ENCODE data around the gene GSPT1.
A peak's percentile ranks its signal among the peaks of the same experiment; 100 is the strongest.

The GSPT1 gene

DNA sequence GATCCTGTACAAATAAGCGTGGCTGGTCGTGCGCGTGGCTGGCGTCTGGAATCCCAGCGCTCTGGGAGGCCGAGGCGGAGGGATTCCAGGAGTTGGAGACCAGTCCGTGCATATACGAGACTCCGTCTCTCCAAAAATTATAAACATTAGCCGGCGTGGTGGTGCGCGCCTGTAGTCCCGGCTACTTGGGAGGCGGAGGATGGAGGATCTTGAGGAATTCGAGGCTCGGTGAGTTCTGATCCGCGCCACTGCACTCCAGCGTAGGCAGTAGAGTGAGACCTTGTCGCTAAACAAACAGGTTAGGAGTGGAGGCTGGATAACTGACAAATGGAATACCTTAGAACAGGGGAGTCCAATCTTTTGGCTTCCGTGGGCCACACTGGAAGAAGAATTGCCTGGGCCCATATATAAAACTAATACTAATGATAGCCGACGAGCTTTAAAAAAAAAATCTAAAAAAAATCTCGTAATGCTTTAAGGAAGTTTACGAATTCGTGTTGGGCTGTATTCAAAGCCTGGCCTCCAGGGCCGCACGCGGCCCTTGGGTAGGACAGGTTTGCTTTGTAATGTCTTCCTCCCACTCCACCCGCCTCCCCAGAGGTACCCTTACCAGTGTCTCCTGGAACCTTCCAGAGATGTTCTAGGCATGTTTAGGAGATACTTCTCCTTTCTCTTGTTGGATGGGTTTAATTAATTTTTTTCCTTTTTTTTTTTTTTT lies 63.5 kb downstream of the GSPT1 start:
- Histone ChIP-seq H3K27ac (ENCODE audit: low read depth, low read length, severe bottlenecking) (peak overlapping the region; percentile 75), H3K9me3 (ENCODE audit: control insufficient read depth, low read length) (no peaks in the 10 kb centered on the region), H3K4me3 (ENCODE audit: extremely low read depth, insufficient read depth, low read length, poor library complexity, severe bottlenecking) (peak overlapping the region; percentile 97), H3K36me3 (ENCODE audit: control insufficient read depth, insufficient read depth, low read length) (peaks cover 28% of the 10 kb centered on the region), H3K4me1 (ENCODE audit: control insufficient read depth, insufficient read depth, low read length, poor library complexity, severe bottlenecking) (peaks cover 7% of the 10 kb centered on the region)
- 62 to 66% methylated on average over 25 to 27 of the region's 33 CpGs for WGBS, 2 experiments (ENCODE audit: insufficient coverage in 2 of 2)

DNA sequence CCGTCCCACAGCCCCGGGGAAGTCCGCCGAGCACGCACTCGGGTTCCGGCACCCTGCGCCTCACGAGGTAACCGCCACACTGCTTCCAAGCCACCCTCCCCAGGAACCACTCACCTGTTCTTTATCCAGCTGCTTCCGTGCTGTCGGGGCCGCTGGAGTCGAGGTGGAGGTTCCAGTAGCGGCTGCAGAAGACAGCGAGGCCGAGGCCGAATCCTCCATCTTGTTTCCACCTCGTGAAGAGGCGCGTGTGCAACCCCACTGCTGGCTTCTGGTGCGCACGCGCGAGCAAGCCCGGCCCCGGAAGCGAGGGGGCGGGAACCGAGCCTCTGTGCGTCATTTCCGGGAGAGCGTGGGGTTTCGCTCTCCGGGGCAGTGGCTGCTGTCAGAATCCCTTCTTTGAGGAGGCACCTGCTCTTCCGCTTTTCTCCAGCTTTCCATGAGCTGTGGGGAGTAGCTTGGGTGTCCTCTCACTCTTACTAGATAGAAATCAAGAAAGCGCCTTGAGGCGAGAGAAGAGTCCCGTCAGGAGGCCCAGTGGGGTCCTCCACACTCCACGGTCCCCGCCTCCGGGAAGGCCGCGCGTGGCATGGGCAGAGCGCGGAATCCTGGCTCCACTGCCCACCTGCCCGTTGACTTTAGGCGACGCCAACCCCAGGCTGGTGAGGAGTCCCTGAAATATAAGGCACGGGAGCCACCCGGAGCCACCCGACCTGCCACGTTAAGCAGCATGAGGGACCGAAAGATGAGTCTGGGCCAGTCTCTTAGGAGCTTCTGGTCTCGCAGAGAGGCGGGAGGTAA lies 64.3 kb downstream of the GSPT1 start, which contains the start of gene RSL1D1:
Gene RSL1D1 (minus strand): TSS at position 249 of the 798 bp plus-strand sequence. CDS start 30 bp downstream, at position 219.
- peak within 1 kb of the TSS; percentile 86 for H3K27ac ChIP-seq (ENCODE audit: low read depth, low read length, severe bottlenecking)
- WGBS, 2 experiments (ENCODE audit: insufficient coverage in 2 of 2): 1% methylated on average over 41 to 42 of the region's 57 CpGs
- no peaks in the 10 kb centered on the region for H3K9me3 ChIP-seq (ENCODE audit: control insufficient read depth, low read length)
- H3K4me3 ChIP-seq (ENCODE audit: extremely low read depth, insufficient read depth, low read length, poor library complexity, severe bottlenecking): peak within 1 kb of the TSS; percentile 97
- H3K4me1 ChIP-seq (ENCODE audit: control insufficient read depth, insufficient read depth, low read length, poor library complexity, severe bottlenecking): peaks cover 7% of the 10 kb centered on the region
- H3K36me3 ChIP-seq (ENCODE audit: control insufficient read depth, insufficient read depth, low read length): peaks cover 36% of the 10 kb centered on the region

DNA sequence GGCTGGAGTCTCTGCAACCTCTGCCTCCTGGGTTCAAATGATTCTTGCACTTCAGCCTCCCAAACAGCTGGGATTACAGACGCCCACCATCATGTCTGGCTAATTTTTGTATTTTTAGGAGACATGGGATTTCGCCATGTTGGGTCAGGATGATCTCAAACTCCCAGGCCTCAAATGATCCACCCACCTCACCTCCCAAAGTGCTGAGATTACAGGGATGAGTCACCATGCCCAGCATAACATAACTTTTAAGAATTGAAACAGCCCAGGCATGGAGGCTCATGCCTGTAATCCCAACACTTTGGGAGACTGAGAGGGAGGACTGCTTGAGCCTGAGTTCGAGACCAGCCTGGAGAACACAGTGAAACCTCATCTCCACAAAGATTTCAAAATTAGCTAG lies 66.9 kb downstream of the GSPT1 start:
- Histone ChIP-seq H3K4me1 (ENCODE audit: control insufficient read depth, insufficient read depth, low read length, poor library complexity, severe bottlenecking) (peaks cover 7% of the 10 kb centered on the region), H3K36me3 (ENCODE audit: control insufficient read depth, insufficient read depth, low read length) (peaks cover 62% of the 10 kb centered on the region), H3K4me3 (ENCODE audit: extremely low read depth, insufficient read depth, low read length, poor library complexity, severe bottlenecking) (no peak overlapping the region), H3K27ac (ENCODE audit: low read depth, low read length, severe bottlenecking) (no peak overlapping the region), H3K9me3 (ENCODE audit: control insufficient read depth, low read length) (no peaks in the 10 kb centered on the region)
- 90 to 100% methylated on average over 1 to 2 of the region's 3 CpGs for whole genome bisulfite sequencing, 2 experiments (ENCODE audit: insufficient coverage in 2 of 2)

DNA sequence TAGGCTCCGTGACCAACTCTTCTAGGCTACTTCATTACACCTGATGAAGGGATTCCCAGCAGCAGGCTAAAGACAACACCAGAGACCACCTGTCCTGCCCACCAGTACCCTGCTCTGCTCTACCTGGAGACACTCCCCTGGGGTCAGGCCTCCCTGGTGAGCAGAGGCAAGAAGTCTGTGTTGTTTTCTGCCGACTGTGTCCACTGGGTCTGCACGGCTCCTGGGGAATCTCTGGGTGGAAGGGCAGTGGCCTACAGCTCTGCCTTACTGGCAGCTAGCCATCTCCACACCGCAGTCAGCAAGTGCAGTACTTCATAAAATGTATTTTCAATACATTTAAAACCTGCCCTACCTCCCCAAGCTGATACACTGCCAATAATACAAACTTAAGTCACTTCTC lies 71.3 kb downstream of the GSPT1 start:
- no peak overlapping the region for H3K27ac ChIP-seq (ENCODE audit: low read depth, low read length, severe bottlenecking)
- 91 to 100% methylated on average over 2 to 4 of the region's 4 CpGs for WGBS, 2 experiments (ENCODE audit: insufficient coverage in 2 of 2)
- H3K36me3 ChIP-seq (ENCODE audit: control insufficient read depth, insufficient read depth, low read length): peaks cover 96% of the 10 kb centered on the region
- H3K4me1 ChIP-seq (ENCODE audit: control insufficient read depth, insufficient read depth, low read length, poor library complexity, severe bottlenecking): peaks cover 2% of the 10 kb centered on the region
- no peaks in the 10 kb centered on the region for H3K9me3 ChIP-seq (ENCODE audit: control insufficient read depth, low read length)
- no peak overlapping the region for H3K4me3 ChIP-seq (ENCODE audit: extremely low read depth, insufficient read depth, low read length, poor library complexity, severe bottlenecking)

- H3K4me1 ChIP-seq (ENCODE audit: control insufficient read depth, insufficient read depth, low read length, poor library complexity, severe bottlenecking): no peaks in the 10 kb centered on the region
- H3K9me3 ChIP-seq (ENCODE audit: control insufficient read depth, low read length): no peaks in the 10 kb centered on the region
- no peak overlapping the region for H3K27ac ChIP-seq (ENCODE audit: low read depth, low read length, severe bottlenecking)
- no peak overlapping the region for H3K4me3 ChIP-seq (ENCODE audit: extremely low read depth, insufficient read depth, low read length, poor library complexity, severe bottlenecking)
- H3K36me3 ChIP-seq (ENCODE audit: control insufficient read depth, insufficient read depth, low read length): peaks cover 98% of the 10 kb centered on the region
- WGBS, 2 experiments (ENCODE audit: insufficient coverage in 2 of 2): 88 to 100% methylated on average over 1 to 2 of the region's 5 CpGs
Observed at GRCh38 chr16:11843861-11844260, 71.9 kb downstream of the GSPT1 start.

DNA sequence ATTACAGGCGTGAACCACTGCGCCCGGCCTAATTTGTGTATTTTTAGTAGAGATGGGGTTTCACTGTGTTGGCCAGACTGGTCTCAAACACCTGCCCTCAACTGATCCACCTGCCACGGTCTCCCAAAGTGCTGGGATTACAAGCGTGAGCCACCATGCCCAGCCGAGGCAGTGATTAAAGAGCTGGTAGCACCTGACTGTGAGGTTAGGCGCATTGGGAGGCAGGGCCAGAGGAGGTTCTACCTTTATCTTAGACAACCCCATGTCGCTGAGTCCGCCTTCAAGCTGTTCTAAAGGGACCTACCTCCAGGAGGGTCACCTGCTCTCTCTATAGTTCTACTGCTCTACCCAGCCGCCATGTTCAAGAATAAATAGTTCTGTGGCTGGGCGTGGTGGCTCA lies 72.5 kb downstream of the GSPT1 start:
- Histone ChIP-seq H3K36me3 (ENCODE audit: control insufficient read depth, insufficient read depth, low read length) (peaks cover 98% of the 10 kb centered on the region), H3K4me1 (ENCODE audit: control insufficient read depth, insufficient read depth, low read length, poor library complexity, severe bottlenecking) (no peaks in the 10 kb centered on the region), H3K9me3 (ENCODE audit: control insufficient read depth, low read length) (no peaks in the 10 kb centered on the region), H3K4me3 (ENCODE audit: extremely low read depth, insufficient read depth, low read length, poor library complexity, severe bottlenecking) (no peak overlapping the region), H3K27ac (ENCODE audit: low read depth, low read length, severe bottlenecking) (no peak overlapping the region)
- 88 to 100% methylated on average over 8 to 9 of the region's 11 CpGs for WGBS, 2 experiments (ENCODE audit: insufficient coverage in 2 of 2)

DNA sequence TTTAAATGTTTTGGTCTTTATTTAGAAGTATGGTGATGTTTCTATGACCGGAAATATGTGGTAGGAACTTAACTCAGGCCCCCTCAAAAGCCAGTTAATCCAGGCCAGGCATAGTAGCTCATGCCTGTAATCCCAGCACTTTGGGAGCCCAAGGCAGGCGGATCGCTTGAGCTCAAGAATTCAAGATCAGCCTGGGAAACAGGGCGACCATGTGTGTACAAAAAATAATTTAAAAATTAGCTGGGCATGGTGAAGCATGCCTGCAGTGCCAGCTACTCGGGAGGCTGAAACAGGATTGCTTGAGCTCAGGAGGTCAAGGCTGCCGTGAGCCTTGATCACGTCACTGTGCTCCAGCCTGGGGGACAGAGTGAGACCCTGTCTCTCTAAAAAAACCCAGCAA lies 74.7 kb downstream of the GSPT1 start:
- Histone ChIP-seq H3K27ac (ENCODE audit: low read depth, low read length, severe bottlenecking) (no peak overlapping the region), H3K9me3 (ENCODE audit: control insufficient read depth, low read length) (no peaks in the 10 kb centered on the region), H3K4me3 (ENCODE audit: extremely low read depth, insufficient read depth, low read length, poor library complexity, severe bottlenecking) (no peak overlapping the region), H3K4me1 (ENCODE audit: control insufficient read depth, insufficient read depth, low read length, poor library complexity, severe bottlenecking) (no peaks in the 10 kb centered on the region), H3K36me3 (ENCODE audit: control insufficient read depth, insufficient read depth, low read length) (peaks cover 98% of the 10 kb centered on the region)
- 94% methylated on average over 5 to 6 of the region's 7 CpGs for WGBS, 2 experiments (ENCODE audit: insufficient coverage in 2 of 2)

GRCh38 chr16:11836650-11837244 lies 79.0 kb downstream of the GSPT1 start:
- H3K4me1 ChIP-seq (ENCODE audit: control insufficient read depth, insufficient read depth, low read length, poor library complexity, severe bottlenecking): no peaks in the 10 kb centered on the region
- peaks cover 58% of the 10 kb centered on the region for H3K36me3 ChIP-seq (ENCODE audit: control insufficient read depth, insufficient read depth, low read length)
- 91 to 98% methylated on average over 4 to 5 of the region's 7 CpGs for WGBS, 2 experiments (ENCODE audit: insufficient coverage in 2 of 2)
- no peaks in the 10 kb centered on the region for H3K9me3 ChIP-seq (ENCODE audit: control insufficient read depth, low read length)
- H3K4me3 ChIP-seq (ENCODE audit: extremely low read depth, insufficient read depth, low read length, poor library complexity, severe bottlenecking): no peak overlapping the region
- peak overlapping the region; percentile 70 for H3K27ac ChIP-seq (ENCODE audit: low read depth, low read length, severe bottlenecking)

DNA sequence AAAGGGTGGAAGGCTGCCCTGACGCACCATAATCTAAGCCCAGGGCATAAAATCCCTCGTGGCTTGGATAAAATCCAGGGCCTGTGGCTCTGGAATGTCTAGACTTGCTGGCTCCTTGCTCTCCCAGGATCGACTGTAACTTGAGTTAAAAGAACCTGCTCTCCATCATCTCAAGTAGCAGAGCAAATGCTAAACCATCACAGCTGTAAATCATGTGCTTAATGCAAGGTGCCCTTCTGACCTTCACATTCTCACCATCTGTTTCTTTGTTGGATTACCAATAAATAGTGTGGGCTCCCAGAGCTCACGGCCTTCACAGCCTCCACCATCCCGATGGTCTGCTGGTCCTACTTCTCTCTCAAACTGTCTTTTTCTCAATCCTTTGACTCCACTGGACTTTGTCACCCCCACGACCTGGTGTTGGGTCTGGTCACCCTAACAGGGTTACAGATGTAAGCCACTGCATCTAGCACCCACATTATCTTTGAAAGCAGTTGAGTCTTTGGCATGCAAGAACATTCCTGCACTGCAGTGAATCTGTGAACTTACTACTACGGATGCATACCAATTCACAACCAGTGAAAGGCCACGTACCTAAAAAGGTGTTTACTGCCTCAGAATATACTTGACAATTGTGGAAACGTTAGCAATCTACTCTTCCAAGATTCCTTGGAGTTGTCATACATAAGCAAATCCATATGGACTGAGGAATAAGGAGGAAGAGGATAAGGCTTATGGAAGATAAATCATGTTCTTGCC lies 79.7 kb downstream of the GSPT1 start:
- 85 to 96% methylated on average over 7 to 9 of the region's 9 CpGs for WGBS, 2 experiments (ENCODE audit: insufficient coverage in 2 of 2)
- Histone ChIP-seq H3K4me3 (ENCODE audit: extremely low read depth, insufficient read depth, low read length, poor library complexity, severe bottlenecking) (no peak overlapping the region), H3K9me3 (ENCODE audit: control insufficient read depth, low read length) (no peaks in the 10 kb centered on the region), H3K36me3 (ENCODE audit: control insufficient read depth, insufficient read depth, low read length) (peaks cover 51% of the 10 kb centered on the region), H3K4me1 (ENCODE audit: control insufficient read depth, insufficient read depth, low read length, poor library complexity, severe bottlenecking) (no peaks in the 10 kb centered on the region), H3K27ac (ENCODE audit: low read depth, low read length, severe bottlenecking) (peak overlapping the region; percentile 70)

- 83 to 97% methylated on average over 3 to 4 of the region's 4 CpGs for WGBS, 2 experiments (ENCODE audit: insufficient coverage in 2 of 2)
- peaks cover 44% of the 10 kb centered on the region for H3K36me3 ChIP-seq (ENCODE audit: control insufficient read depth, insufficient read depth, low read length)
- H3K27ac ChIP-seq (ENCODE audit: low read depth, low read length, severe bottlenecking): no peak overlapping the region
- no peak overlapping the region for H3K4me3 ChIP-seq (ENCODE audit: extremely low read depth, insufficient read depth, low read length, poor library complexity, severe bottlenecking)
- H3K9me3 ChIP-seq (ENCODE audit: control insufficient read depth, low read length): no peaks in the 10 kb centered on the region
- no peaks in the 10 kb centered on the region for H3K4me1 ChIP-seq (ENCODE audit: control insufficient read depth, insufficient read depth, low read length, poor library complexity, severe bottlenecking)
Observed at GRCh38 chr16:11835309-11835708, 80.4 kb downstream of the GSPT1 start.

All from mesodermal cell (in vitro differentiated cells).